KMS-11 (cell line): Measurements from ENCODE around the gene BHLHA15.

Source experiments
- H2AFZ ChIP-seq: fragments of 200-600 bp; sonication (generic); 2 replicates; pipeline ENCODE4 v1.6.1; 2016; ENCODE audit warnings: antibody characterized with exemption, mixed run types, low read depth
- H3K27ac ChIP-seq: fragments of 200-600 bp; sonication (generic); 2 replicates; pipeline ENCODE4 v1.6.1; 2016; ENCODE audit warnings: mild to moderate bottlenecking, mixed run types
- H3K27me3 ChIP-seq: fragments of 200-600 bp; sonication (generic); 2 replicates; pipeline ENCODE4 v1.6.1; 2017; ENCODE audit warnings: mild to moderate bottlenecking, low read depth, mixed run types, moderate library complexity; ENCODE audit not compliant: insufficient read depth
- H3K36me3 ChIP-seq: fragments of 200-600 bp; sonication (generic); 2 replicates; pipeline ENCODE4 v1.6.1; 2017; ENCODE audit warnings: mild to moderate bottlenecking, mixed run types; ENCODE audit not compliant: insufficient read depth
- H3K4me1 ChIP-seq: fragments of 200-600 bp; sonication (generic); 2 replicates; pipeline ENCODE4 v1.6.1; 2016; ENCODE audit warnings: mild to moderate bottlenecking, low read depth, mixed run types; ENCODE audit not compliant: poor library complexity, severe bottlenecking
- H3K4me2 ChIP-seq: fragments of 200-600 bp; sonication (generic); 2 replicates; pipeline ENCODE4 v1.7.0; 2016; ENCODE audit warnings: mild to moderate bottlenecking, mixed run types
- H3K4me3 ChIP-seq: fragments of 200-600 bp; sonication (generic); IDR thresholded peaks from 2 replicates; pipeline ENCODE4 v1.6.1; 2017; ENCODE audit warnings: low read depth, low read length, mixed read lengths; ENCODE audit not compliant: insufficient read depth
- H3K79me2 ChIP-seq: fragments of 200-600 bp; sonication (generic); 2 replicates; pipeline ENCODE4 v1.6.1; 2016; ENCODE audit warnings: low read depth, mixed run types; ENCODE audit not compliant: insufficient read depth
- H3K9ac ChIP-seq: fragments of 200-600 bp; sonication (generic); 2 replicates; pipeline ENCODE4 v1.6.1; 2016; ENCODE audit warnings: mild to moderate bottlenecking, mixed run types
- H4K20me1 ChIP-seq: fragments of 200-600 bp; sonication (generic); 2 replicates; pipeline ENCODE4 v1.6.1; 2016; ENCODE audit warnings: mild to moderate bottlenecking, mixed run types; ENCODE audit not compliant: insufficient read depth
- CTCF ChIP-seq: fragments of 200-600 bp; sonication (generic); conservative IDR thresholded peaks from 2 replicates; pipeline ENCODE4 v1.6.1; 2017; ENCODE audit warnings: low read depth, mild to moderate bottlenecking, antibody characterized with exemption, low read length, moderate library complexity, mixed read lengths

The BHLHA15 gene

GRCh38 chr7:98189559-98189958 lies 21.7 kb upstream of the BHLHA15 start:
- H3K4me3 ChIP-seq: no peak overlapping the region
- H3K27me3 ChIP-seq: no peaks in the 10 kb centered on the region
- no peaks in the 10 kb centered on the region for H3K4me1 ChIP-seq
- no peaks in the 10 kb centered on the region for H4K20me1 ChIP-seq
- TF ChIP-seq CTCF: no peak
- H3K79me2 ChIP-seq: no peaks in the 10 kb centered on the region
- H3K27ac ChIP-seq: no peak overlapping the region
- H3K36me3 ChIP-seq: peaks cover 11% of the 10 kb centered on the region; the same call in 1 of the 2 replicates
- no peak overlapping the region for H3K9ac ChIP-seq
- H3K4me2 ChIP-seq: no peak overlapping the region
- H2AFZ ChIP-seq: no peak overlapping the region

- Histone ChIP-seq H3K79me2 (no peaks in the 10 kb centered on the region), H3K4me1 (no peaks in the 10 kb centered on the region), H4K20me1 (no peaks in the 10 kb centered on the region), H3K9ac (no peak overlapping the region), H3K27me3 (no peaks in the 10 kb centered on the region), H2AFZ (no peak overlapping the region), H3K36me3 (peaks cover 11% of the 10 kb centered on the region; the same call in 1 of the 2 replicates), H3K4me2 (no peak overlapping the region), H3K4me3 (no peak overlapping the region), H3K27ac (no peak overlapping the region)
- no peak for TF ChIP-seq CTCF
These were observed 19.4 kb upstream of the BHLHA15 start for GRCh38 chr7:98191668-98192431.

GRCh38 chr7:98192781-98193457 lies 18.3 kb upstream of the BHLHA15 start:
- H2AFZ ChIP-seq: no peak overlapping the region
- no peaks in the 10 kb centered on the region for H3K79me2 ChIP-seq
- no peak overlapping the region for H3K9ac ChIP-seq
- H4K20me1 ChIP-seq: no peaks in the 10 kb centered on the region
- H3K27ac ChIP-seq: no peak overlapping the region
- no peak overlapping the region for H3K4me2 ChIP-seq
- peaks cover 11% of the 10 kb centered on the region; the same call in 1 of the 2 replicates for H3K36me3 ChIP-seq
- TF ChIP-seq CTCF: no peak
- H3K4me3 ChIP-seq: no peak overlapping the region
- H3K4me1 ChIP-seq: no peaks in the 10 kb centered on the region
- no peaks in the 10 kb centered on the region for H3K27me3 ChIP-seq

GRCh38 chr7:98193474-98194180 lies 17.6 kb upstream of the BHLHA15 start:
- no peak overlapping the region for H2AFZ ChIP-seq
- H4K20me1 ChIP-seq: no peaks in the 10 kb centered on the region
- H3K4me3 ChIP-seq: no peak overlapping the region
- H3K4me2 ChIP-seq: no peak overlapping the region
- H3K27ac ChIP-seq: no peak overlapping the region
- H3K79me2 ChIP-seq: no peaks in the 10 kb centered on the region
- TF ChIP-seq CTCF: no peak
- no peaks in the 10 kb centered on the region for H3K27me3 ChIP-seq
- H3K4me1 ChIP-seq: no peaks in the 10 kb centered on the region
- peaks cover 11% of the 10 kb centered on the region; the same call in 1 of the 2 replicates for H3K36me3 ChIP-seq
- H3K9ac ChIP-seq: no peak overlapping the region
